Activated naive CD4-positive, alpha-beta T cell (primary cell): ENCODE data around the gene CYB5R3.
"Not testable (repeated sequence)": the region's sequence is repeated elsewhere in the genome, so short reads cannot be mapped to it uniquely, and the experiment has no call there.

Experiments used
- DNase-seq, 4 experiments: peaks; one replicate each; lab custom pipeline; 2025; lab: John Stamatoyannopoulos, UW

CYB5R3 gene

DNA sequence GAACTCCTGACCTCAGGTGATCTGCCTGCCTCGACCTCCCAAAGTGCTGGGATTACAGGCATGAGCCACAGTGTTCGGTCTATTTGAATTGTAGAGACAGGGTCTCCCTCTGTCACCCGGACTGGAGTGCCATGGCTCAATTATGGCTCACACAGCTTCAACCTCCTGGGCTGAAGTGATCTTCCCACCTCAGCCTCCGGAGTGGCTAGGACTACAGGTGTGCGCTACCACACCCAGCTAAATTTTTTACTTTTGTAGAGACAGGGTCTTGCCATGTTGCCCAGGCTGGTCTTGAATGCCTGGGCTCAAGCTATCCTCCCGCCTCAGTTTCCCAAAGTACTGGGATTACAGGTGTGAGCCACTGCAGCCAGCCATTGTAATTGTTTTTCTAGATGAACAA, 81.2 kb downstream of the CYB5R3 start:
- DNase-seq = not testable (repeated sequence)
